ENCODE measurements around the gene BLTP2. TPM values are rescaled to one million over a fixed set of nuclear protein-coding genes. Genes with fewer than 3 reads are reported as not detected.

Gene BLTP2
- total RNA-seq, 1 experiment from 2014 or later, result 140 TPM

DNA sequence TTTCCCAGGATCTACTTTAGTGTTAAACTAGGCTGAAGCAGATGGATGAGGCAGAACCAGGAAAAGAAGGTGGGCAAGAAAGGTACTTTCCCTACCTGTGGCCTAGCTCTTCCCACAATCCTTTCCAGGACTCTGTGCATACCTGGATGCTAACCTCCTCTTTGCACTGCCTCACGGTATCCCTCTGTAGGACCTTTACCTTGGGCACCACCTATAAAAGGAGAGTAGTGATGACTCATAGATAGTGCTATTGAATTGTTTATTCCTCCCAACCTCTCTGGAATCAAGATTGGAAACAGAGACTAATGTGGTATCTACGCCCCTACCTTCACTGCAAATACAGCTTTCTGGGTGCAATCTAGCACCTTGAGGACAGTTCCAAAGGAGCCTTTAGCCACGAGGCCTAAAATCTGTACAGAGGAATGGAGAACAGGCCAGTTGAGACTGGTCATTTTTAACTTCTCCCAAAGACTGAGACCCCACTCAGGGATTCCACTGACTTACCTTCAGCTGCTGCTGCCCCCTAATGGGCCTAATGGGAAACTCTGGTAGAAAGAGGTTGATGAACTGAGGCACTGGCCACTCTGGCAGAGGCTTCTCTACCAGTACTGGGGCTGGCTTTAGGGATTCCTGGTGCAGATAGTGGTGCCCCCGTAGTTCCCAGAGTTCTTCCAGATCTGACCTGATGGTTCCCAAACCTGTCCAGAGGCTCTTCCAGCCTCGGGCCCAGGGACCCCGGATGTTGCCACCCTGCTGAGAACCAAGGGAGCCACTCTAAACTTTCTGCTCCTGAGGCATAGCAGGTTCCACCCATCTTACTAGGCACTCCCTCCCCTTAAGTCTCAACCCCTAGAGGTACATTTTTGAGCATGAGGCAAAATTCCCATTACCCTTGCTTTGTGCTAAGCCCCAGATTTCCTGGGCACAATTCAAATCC is 31.8 kb downstream of the BLTP2 start:
- no peak for TF ChIP-seq MAX (IDR thresholded peaks at IDR 0.05)
- TF ChIP-seq CBX3 (IDR thresholded peaks at IDR 0.05; ENCODE audit: low read depth), result no peak
- peak; percentile 52 for TF ChIP-seq RAD21 (IDR thresholded peaks at IDR 0.05; ENCODE audit: low read depth)
- no peak for TF ChIP-seq POLR2AphosphoS5 (IDR thresholded peaks at IDR 0.05; ENCODE audit: low read depth, low read length)
- TF ChIP-seq, protein P1, sequence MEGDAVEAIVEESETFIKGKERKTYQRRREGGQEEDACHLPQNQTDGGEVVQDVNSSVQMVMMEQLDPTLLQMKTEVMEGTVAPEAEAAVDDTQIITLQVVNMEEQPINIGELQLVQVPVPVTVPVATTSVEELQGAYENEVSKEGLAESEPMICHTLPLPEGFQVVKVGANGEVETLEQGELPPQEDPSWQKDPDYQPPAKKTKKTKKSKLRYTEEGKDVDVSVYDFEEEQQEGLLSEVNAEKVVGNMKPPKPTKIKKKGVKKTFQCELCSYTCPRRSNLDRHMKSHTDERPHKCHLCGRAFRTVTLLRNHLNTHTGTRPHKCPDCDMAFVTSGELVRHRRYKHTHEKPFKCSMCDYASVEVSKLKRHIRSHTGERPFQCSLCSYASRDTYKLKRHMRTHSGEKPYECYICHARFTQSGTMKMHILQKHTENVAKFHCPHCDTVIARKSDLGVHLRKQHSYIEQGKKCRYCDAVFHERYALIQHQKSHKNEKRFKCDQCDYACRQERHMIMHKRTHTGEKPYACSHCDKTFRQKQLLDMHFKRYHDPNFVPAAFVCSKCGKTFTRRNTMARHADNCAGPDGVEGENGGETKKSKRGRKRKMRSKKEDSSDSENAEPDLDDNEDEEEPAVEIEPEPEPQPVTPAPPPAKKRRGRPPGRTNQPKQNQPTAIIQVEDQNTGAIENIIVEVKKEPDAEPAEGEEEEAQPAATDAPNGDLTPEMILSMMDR (IDR thresholded peaks at IDR 0.05 in 2 of 3, conservative IDR thresholded peaks at IDR 0.05 in 1 of 3; ENCODE audit: borderline replicate concordance in 1 of 3, insufficient read depth in 1 of 3, low read depth in 2 of 3, low read length in 2 of 3), result peak; percentile 42 to 84 (median 82); a peak in 5 of 6 replicates
- no peak for TF ChIP-seq FOSL1 (IDR thresholded peaks at IDR 0.05; ENCODE audit: low read depth)
- TF ChIP-seq SIN3A (IDR thresholded peaks at IDR 0.05; ENCODE audit: low read depth), result no peak
- no peak for TF ChIP-seq YY1 (IDR thresholded peaks at IDR 0.05; ENCODE audit: extremely low read depth, insufficient replicate concordance, low read depth, low read length)
- no peak for TF ChIP-seq SRF (IDR thresholded peaks at IDR 0.05; ENCODE audit: low read depth)
- no peak for TF ChIP-seq ELF1 (IDR thresholded peaks at IDR 0.05; ENCODE audit: borderline replicate concordance, low read depth)
- no peak for TF ChIP-seq POLR2A (IDR thresholded peaks at IDR 0.05; ENCODE audit: borderline replicate concordance, extremely low read depth, insufficient read depth, insufficient read length)
- no peak for TF ChIP-seq ZNF274 (IDR thresholded peaks at IDR 0.05; ENCODE audit: low read depth, low read length)
- TF ChIP-seq SP1 (IDR thresholded peaks at IDR 0.05; ENCODE audit: low read depth), result no peak
- no peak for TF ChIP-seq EGR1 (IDR thresholded peaks at IDR 0.05; ENCODE audit: low read depth)
- Histone ChIP-seq H3K9ac (ENCODE audit: low read length) (no peak overlapping the region), H2AFZ (ENCODE audit: low read depth, low read length, poor library complexity, severe bottlenecking) (no peak overlapping the region), H4K20me1 (ENCODE audit: insufficient read depth) (no peaks in the 10 kb centered on the region), H3K36me3 (ENCODE audit: control insufficient read depth in 1 of 2, insufficient read depth in 2 of 2, low read length in 2 of 2) (peaks cover 43 to 56% of the 10 kb centered on the region in 2 experiments), H3K4me2 (ENCODE audit: low read length) (no peak overlapping the region), H3K79me2 (ENCODE audit: insufficient read depth, low read length) (no peaks in the 10 kb centered on the region), H3K27ac (ENCODE audit: low read depth, low read length) (no peak overlapping the region), H3K4me3 (replicated peaks in 1 of 2; ENCODE audit: low read depth in 1 of 2, low read length in 2 of 2) (no peak overlapping the region), H3K27me3 (ENCODE audit: insufficient read depth, low read length) (no peaks in the 10 kb centered on the region), H3K9me2 (ENCODE audit: insufficient read depth) (no peaks in the 10 kb centered on the region), H3K9me3 (ENCODE audit: control insufficient read depth in 1 of 2, insufficient read depth in 1 of 2, low read depth in 1 of 2, low read length in 2 of 2) (no peaks in the 10 kb centered on the region), H3K4me1 (ENCODE audit: control insufficient read depth in 1 of 2, insufficient read depth in 2 of 2, low read length in 2 of 2) (no peaks in the 10 kb centered on the region)
- intact Hi-C loops (cut with micrococcal nuclease), result loop anchor here (1.0 kb wide), 1 partner anchor 119 kb away; no protein-coding TSS in a partner anchor
- POLR2A ChIA-PET, result no interaction called here
- CTCF ChIA-PET, result interaction anchor here (1.0 to 1.5 kb wide), 3 partner anchors 11 to 17 kb away, joined by 3 read pairs; no protein-coding TSS in a partner anchor
- no TSS peak for BruUV-seq (replicated peaks)
- RAD21 ChIA-PET (ENCODE audit: low non-redundant PET in 1 of 2, low total read pairs in 2 of 2, uncharacterized antibody in 2 of 2, unreplicated experiment in 2 of 2), result no interaction called here
- peak; percentile 84 for ATAC-seq
- DNase-seq (ENCODE audit: low read depth, low spot score), result no peak

All from HCT116 (cell line).